Pons (tissue), 1 donor: ENCODE measurements around the gene ADRA2C.

ENCODE experiments used
- DNase-seq: peaks from one replicate; pipeline ENCODE4 v3.0.0-alpha.2; 2016; ENCODE audit warnings: low spot score

Gene ADRA2C

DNA sequence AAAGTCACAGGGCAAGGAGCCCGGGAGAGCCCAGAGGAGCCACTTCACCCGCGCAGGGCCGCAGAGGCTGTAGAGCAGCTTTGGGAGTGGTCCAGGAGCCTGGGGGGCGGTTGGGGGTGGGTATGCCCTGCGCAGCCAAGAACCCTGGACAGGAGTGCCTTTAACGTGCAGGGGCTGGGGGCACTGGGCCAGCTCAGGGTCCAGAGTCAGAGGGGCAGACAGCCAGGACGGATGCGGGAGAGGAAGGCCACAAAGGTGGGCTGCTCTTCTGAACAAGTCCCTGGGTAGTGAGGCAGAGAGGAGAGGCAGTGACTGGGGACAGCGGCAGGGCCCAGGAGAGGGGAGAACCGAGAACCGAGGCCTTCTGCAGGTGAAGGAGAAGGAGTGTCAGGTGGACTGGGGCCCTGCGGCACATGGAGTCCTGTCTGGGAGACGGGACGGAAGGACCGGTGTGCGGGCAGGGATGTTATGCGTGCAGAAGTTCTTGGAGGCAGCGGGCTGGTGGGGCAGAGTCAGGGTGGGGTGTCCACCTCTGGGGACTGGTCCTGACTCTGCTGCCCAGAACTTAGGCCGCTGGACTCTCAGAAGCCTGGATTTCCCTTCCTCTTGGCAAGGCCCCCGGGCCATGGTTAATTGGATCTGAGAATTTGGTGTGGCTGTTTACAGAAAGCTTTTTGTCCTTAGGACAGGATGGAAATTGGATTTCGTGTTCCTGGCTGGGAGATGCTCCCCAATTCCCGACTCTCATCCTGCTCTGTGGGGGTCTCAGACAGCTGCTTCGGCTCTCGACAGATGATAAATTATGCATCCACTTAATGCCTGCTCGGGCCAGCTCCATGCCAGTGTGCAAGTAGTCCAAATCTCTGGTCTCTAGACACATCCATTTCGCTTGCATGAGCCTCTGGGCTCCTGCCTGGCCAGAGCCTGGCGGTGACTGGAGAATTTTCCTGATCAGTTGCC, 31.9 kb downstream of the ADRA2C start:
- DNase-seq, result no peak

DNA sequence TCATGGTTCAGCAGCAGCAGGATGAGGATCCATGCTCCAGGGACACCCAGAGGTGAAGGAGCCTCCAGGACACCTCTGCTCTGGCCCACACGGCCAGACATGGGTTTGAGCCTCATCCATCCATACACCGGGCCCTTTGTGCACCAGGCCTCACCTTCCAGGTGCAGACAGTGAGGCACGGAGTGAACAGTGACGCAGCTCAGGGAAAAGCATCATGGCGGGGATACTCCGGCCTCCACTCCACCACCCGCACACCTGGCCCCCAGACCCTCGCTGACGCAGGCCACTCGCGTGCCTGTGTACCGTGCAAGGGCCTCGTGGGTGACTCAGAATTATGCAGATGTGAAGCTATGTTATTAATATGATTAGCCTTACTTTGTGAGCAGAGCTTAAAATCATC, 33.3 kb downstream of the ADRA2C start:
- no peak for DNase-seq

DNA sequence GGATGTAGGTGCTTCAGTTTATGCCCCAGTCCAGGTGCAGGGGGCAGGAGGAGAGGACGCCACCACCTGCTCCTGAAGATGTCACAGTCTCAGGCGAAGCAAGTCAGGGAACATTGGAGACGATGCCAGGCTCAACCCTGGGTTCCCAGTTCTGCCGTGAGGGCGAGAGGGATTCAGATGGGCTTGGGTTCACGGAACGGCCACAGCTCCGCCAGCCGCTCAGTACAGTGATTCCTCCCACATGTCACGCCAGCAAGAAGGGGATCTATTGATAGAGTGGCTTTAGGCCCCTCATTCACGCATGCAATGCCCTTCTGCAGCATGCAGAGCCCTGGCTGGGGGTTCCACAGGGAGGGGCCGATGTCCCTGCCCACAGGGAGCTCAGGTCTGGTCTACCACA, 34.2 kb downstream of the ADRA2C start:
- DNase-seq, result no peak

DNA sequence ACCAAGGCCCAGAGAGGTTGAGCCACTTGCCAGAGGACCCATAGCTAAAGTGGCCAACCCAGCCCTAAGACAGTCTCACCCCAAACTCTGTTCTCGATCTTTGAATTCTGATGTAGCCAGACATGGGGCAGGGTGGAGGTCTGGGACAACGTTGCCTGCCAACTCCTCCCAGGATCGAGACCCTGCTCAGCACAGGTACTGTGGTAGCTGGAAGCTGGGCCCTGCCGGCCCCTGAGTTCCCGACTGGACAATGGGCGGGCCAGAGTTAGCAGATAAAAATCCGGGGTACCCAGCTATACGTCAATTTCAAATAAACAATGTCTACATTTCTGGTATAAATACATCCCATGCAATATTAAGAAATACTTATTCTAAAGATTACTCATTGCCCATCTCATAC, 35.3 kb downstream of the ADRA2C start:
- DNase-seq, result no peak

DNA sequence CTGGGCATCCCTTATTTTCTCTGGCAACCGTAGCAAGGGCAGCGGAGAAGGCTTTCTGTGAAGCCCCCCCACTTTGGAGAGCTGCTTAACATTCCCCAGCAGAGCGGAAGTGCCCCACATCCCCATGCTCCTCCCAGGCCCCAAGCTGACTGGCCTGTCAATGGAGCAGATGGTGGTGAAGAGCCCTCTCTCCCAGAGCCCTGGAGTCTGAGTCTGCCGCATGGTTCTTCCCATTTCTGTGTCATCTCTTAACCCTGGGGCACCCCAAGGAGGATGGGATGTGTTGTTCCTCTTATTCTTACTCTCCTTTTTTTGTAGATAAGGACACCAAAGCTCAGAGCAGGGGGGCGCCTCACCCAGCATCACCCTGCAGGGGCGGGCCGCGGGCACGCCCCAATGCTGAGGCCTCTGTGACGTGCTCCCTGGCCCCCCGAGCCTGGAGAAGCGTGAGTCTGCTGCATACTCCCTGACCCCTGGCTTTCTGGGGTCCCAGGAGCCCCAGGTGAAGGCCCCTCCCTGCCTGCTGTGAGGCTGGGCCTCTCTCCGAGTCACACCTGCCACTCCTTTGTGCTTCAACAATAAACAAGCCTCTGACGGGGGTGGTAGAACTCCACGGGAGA, 35.9 kb downstream of the ADRA2C start:
- no peak for DNase-seq

DNA sequence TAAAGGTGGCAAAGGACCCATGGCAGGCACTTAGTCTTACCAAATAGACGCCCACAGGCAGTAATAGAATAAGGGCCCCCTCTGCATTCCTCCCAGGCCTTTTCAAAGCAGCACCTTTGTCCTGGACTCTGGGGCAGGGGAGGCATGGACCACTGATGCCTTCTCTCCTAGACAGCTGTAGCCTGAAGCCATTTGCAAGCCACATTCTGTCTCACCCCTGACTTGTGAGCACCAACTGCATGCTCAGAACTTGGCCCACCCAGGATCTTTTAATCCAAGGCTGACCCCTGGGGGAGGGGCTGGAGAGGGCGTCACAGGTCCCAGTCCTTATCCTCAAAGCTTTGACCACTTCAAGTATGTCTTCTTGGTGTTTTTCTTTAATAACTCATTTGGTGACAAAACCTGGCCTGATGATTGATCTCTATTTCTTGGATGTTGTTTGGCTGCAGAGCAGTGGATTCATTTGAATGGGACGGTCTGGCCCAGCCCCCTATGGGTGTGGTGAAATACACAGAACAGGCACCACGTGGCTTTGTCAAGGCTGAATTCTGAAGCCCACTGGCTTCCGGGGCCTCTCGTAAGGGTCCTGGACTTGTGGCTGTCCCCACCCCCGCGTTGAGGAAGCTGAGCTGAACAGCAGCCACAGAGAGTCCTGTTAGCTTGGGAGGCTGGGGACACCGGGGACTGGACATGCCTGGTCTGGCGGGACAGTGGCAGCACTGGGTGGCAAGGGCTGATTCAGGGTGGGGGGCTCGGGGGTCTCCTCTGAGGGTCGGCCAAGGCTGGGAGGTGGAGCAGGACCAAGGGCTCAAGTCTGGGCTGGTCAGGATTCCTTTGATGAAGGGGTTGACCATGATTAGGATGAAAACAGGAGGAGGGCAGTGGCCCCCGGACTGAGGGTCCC, 36.6 kb downstream of the ADRA2C start:
- no peak for DNase-seq

DNA sequence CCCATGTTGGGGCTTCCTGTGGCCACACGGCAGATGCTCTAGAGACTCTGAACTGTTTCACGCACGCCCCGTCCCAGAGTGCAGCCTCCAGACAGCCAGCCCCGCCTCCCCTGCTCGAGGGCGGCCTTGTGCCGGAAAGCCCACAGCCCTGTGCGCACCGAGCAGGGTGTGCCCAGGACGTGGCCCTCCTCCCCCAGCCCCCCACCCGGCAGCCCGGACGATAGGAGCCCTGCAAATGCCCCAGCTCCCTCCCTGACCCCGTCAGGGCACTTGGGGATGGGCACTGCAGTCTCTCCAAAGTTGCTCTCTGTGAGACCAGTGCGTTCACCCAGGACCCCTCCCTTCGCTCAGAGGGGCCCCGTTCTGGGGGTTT, 37.3 kb downstream of the ADRA2C start:
- DNase-seq, result no peak

DNA sequence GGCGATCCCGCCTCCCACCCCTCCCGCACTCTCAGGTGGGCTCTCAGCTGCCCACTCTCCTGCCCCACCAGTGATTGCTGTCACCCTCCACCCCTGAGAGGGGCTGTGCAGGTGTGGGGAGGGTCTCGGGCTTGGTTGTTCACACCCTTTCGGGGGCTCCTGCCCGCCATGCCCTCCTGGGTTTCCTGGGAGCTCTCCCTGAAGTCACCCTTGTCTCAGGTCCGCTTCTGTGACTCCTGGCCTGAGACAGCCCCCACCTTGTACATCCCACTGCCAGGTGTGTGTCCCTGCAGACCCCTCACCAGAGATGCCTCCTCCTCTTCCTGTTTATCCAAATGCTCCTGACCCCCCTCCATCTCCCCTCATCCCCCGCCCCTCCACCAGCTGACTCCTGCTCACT, 37.8 kb downstream of the ADRA2C start:
- no peak for DNase-seq

DNA sequence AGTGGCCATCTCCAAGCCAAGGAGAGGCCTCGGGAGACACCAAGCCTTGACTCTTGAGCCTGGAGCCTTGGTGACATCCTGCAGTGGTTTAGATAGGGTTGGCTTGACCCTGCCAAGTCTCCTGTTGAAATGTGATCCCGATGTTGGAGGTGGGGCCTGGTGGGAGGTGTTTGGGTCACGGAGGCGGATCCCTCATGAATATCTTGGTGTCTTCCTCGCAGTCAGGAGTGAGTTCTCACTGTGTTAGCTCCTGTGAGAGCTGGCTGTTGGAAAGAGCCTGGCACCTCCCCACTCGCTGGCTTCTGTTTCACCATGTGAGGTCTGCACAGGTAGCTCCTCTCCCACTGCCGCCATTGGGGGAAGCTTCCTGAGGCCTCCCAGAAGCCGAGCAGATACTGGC, 38.8 kb downstream of the ADRA2C start:
- no peak for DNase-seq

DNA sequence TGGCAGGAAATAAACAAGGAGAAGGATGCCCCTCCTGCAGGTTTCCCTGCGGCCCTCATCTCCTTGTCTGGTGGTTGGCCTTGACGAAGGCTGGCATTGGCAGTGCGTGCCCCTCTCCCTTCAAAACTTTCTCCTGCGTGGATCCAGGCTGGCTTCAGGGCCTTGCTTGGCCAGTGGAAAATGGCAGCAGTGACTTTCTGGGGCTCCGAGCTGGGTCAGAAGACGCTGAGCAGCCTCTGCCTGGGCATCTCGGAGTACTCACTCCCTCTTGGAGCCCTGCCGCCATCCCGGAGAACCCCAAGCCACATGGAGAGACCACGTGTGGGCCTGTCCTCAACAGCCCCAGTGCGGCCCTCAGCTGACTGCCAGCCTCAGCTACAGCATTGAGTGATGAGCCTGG, 39.5 kb downstream of the ADRA2C start:
- no peak for DNase-seq

DNA sequence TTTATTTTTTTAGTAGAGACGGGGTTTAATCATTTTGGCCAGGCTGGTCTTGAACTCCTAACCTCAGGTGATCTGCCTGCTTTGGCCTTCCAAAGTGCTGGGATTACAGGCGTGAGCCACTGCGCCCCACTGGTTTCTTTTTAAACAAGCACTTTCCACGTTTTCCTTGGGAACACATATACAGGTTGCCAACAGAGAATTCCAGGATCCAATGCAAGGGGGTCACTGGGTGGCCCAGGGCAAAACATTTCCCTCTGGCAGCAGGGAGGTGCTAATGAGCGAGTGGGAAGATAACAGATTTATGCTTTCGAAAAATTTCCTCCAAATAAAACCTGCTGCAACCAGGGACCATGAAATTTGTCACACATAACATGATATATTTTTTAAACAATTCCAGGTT, 41.1 kb downstream of the ADRA2C start:
- DNase-seq, result no peak

DNA sequence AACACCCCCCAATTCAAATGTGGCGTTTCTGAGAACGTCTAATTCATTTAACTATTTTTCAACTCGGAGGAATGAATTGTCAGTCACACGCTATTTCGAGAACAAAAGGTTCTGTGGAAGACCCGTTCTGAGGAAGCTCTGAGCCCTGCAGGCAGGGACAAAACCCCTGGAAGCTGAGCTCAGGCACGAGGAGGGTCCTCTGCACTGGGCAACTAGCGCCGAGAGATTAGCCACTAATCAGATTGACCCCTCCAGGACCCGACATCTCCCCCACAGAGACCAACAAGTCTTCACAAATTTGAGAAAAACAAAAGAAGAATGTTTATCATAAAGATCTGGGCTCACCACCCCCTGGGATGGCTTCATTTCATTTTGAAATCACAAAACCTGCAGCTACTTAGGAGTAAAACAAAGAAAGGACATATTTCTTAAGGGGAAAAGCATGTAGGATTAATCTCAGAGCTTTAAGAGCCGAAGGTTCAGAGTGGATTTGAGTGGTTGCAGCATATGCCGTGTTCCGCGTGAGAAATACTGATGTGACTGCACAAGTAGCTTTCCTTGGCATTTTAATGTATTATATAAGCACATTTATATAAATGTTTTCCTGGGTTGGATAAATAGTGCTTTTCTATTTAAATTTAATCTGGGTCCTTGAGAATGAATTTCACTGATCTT, 41.8 kb downstream of the ADRA2C start:
- DNase-seq, result no peak

DNA sequence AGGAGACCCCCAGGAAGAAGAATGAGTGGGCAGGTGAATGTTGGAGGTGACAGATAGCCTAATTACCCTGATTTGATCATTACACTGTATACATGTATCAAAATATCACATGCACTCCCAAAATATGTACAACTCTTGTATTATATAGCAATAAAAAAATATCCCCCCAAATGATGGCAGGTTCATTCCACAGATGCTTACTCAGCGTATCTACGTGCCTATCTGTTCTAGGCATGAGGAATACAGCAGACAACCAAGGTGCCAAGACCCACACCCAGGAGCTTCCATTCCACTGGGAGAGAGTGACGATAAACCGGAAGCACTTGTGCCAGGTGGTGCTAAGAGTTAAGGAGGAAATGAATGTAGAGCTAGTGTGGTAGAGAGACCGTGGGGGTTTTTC, 42.4 kb downstream of the ADRA2C start:
- DNase-seq, result no peak

DNA sequence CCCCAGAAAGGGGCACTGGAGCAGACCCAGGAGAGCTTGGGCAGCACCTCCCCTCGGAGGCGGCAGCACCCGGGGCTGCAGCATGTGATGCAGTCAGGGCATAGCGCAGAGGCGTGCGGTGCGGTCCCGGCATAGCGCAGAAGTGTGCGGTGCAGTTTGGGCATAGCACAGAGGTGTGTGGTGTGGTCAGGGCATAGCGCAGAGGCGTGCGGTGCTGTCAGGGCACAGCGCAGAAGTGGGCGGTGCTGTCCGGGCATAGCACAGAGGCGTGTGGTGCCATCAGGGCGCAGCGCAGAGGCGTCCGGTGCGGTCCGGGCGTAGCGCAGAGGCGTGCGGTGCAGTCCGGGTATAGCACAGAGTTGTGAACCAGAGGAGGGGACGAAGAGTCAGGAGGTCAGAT, 42.8 kb downstream of the ADRA2C start:
- DNase-seq, result no peak

DNA sequence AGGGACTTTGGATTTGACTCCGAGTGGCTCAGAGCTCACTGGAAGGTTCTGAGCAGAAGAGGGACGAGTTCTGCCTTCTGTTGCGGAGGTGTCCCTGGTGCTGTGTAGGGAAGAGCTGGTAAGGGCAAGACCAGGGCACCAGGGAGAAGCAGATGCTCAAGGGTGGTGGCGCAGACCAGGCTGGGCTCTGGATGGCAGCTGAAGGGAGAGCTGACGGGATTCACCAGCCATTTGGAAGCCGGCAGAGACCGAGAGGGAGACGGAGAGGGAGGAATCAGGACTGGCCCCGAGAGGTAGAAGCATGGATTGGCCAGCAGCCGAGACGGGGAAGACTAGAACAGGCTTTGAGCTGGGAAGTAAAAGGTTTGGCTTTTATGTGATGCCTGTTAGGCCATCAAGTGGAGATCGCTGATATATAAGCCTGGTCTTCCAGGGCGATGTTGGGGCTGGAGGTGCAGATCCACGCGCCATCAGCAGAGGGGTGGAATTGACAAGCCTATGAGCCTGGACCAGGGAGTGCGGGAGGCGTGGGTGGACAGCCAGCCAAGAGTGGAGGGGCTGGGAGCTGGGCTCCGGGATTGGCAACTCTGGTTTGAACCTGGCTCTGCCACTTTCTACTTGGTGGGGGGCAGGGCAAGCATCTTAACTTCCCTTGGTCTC, 43.4 kb downstream of the ADRA2C start:
- no peak for DNase-seq

DNA sequence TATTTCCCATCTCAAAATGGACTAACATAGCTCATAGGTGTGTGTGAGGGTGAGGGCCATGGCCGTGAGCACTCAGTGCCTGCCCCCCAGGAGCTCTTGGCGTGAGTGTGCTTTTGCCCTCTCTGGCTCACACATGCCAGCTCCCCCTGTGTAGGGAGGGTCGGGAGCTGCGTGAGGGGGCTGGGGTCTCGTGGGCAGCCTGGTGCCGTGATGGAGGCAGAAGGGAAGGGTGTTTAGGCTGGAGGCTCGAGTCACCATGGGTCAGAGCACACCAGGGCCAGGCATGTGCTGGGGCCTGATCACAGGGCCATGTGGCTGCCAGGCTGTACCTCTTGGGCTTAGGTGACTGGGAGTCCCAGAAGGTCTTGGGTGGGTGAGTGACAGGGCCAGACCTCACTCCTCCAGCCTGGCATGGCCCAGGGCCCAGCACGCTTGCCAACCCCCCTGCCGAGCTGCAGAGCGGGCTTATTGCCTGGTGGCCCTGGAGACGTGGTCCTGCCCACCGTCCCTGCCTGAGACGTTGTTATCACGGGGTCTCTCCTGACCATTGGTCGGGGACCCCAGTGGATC, 44.0 kb downstream of the ADRA2C start:
- no peak for DNase-seq

DNA sequence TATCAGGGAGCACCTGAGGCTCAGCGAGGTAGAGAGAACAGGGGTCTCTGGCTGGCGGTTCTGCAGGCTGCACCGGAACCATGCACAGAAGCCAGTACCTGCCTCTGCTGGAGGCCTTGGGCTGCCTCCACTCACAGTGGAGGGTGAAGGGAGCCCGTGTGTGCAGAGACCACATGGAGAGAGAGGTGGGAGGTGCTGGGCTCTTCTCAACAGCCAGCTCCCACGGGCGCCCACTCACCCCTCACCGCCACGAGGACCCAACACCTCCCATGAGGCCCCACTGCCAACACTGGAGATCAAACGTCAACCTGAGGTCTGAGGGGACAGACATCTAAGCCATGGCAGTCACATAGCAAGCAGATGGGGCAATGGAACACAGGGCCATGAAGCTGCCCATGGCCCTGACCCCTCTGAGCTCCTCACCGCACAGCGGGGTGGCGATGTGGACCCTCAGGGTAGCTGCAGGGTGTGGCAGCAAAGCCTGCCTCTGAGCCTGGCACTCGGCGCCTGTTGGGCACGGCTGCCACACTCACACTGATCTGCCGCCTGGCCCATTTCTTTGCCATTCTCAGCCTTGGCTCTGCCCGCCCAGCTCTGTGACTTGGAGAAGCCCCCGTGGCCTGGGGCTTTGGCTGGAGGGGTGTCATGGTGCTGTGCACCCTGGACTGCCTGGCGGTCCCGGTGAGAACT, 44.8 kb downstream of the ADRA2C start:
- DNase-seq, result no peak

DNA sequence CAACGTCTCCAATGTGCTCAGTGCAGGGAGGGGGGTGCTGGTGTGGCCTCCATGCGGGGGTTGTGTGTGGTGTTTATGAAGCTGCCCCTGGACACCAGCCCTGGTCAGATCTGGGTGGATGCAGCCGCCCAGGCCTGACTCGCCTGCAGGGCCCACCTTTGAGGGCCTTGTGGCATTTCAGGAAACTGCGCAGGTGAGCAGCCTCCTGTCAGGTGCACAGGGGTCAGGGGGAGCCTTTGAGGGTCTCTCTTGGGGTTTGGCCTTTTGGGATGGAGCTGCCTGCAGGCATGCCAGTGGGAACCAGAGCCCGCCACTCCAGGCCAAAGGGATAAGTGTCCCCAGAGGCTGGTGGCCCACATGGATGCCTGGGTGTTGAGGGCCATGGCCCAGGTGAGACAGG, 45.4 kb downstream of the ADRA2C start:
- no peak for DNase-seq

DNA sequence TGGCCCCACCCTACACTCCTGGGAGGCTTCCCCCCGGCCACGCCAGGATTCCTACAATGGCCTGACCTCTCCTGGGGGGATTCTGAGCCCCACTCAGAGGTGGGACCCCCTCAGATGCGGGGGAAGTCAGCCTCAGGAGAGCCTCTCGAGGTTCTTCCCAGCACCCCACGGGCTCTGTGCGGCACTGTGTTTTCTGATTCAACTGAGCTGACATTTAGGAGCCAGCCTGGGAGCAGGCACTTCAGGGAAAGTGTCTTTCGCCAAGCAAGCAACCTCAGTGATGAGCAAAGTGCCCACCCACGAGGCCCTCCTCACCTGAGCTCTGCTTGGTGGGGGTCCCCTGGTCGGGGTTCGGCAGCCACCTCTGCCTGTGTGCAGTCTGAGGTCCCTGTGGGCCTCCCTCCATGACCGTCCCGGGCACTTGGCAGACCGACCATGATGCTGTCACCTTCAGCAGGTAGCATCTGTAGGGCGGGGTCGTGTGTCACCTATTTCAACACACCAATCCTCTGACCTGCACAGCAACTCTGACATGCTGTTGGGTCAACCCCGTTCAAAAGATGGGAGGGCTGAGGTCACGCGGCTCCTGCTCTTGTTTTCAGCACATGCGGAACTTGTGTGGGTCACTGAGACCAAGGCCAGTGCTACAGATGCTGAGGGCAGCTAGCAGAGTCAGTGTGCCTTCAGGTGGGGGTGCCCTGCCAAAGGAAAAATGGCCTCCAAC, 46.2 kb downstream of the ADRA2C start:
- no peak for DNase-seq
